GM18909 (cell line): ENCODE data around the gene DYNC2LI1.

Source experiments
- ATAC-seq: cut with Tn5 transposase; IDR thresholded peaks from one replicate; pipeline ENCODE4 v1.9.1; 2021; ENCODE audit warnings: mild to moderate bottlenecking; ENCODE audit not compliant: unreplicated experiment, poor library complexity

Gene DYNC2LI1

GRCh38 chr2:43840965-43841364, 67.1 kb downstream of the DYNC2LI1 start:
- no peak for ATAC-seq

- ATAC-seq = no peak
These were observed 68.4 kb downstream of the DYNC2LI1 start for GRCh38 chr2:43841949-43842865.

GRCh38 chr2:43842866-43843226, 69.0 kb downstream of the DYNC2LI1 start:
- ATAC-seq = no peak

GRCh38 chr2:43845181-43845580, 71.3 kb downstream of the DYNC2LI1 start:
- ATAC-seq = no peak

GRCh38 chr2:43846140-43846793, 72.4 kb downstream of the DYNC2LI1 start:
- ATAC-seq = no peak

GRCh38 chr2:43848214-43848613, 74.4 kb downstream of the DYNC2LI1 start:
- ATAC-seq = no peak

- ATAC-seq = no peak
These were observed 77.5 kb downstream of the DYNC2LI1 start for GRCh38 chr2:43851011-43851980.

- no peak for ATAC-seq
These were observed 78.4 kb downstream of the DYNC2LI1 start for GRCh38 chr2:43852196-43852730.

GRCh38 chr2:43853141-43854081, 79.6 kb downstream of the DYNC2LI1 start:
- no peak for ATAC-seq

- ATAC-seq = no peak
These were observed 80.8 kb downstream of the DYNC2LI1 start for GRCh38 chr2:43854671-43855070.

- ATAC-seq = no peak
These were observed 81.5 kb downstream of the DYNC2LI1 start for GRCh38 chr2:43855292-43855691.
